Activated CD4-positive, alpha-beta T cell treated with anti-CD3 and anti-CD28 coated beads for 48 hours (primary cell): ENCODE measurements around the gene SPA17.

Experiments used
- DNase-seq: peaks from one replicate; pipeline ENCODE4 v3.0.0-alpha.2; 2020

The SPA17 gene

DNA sequence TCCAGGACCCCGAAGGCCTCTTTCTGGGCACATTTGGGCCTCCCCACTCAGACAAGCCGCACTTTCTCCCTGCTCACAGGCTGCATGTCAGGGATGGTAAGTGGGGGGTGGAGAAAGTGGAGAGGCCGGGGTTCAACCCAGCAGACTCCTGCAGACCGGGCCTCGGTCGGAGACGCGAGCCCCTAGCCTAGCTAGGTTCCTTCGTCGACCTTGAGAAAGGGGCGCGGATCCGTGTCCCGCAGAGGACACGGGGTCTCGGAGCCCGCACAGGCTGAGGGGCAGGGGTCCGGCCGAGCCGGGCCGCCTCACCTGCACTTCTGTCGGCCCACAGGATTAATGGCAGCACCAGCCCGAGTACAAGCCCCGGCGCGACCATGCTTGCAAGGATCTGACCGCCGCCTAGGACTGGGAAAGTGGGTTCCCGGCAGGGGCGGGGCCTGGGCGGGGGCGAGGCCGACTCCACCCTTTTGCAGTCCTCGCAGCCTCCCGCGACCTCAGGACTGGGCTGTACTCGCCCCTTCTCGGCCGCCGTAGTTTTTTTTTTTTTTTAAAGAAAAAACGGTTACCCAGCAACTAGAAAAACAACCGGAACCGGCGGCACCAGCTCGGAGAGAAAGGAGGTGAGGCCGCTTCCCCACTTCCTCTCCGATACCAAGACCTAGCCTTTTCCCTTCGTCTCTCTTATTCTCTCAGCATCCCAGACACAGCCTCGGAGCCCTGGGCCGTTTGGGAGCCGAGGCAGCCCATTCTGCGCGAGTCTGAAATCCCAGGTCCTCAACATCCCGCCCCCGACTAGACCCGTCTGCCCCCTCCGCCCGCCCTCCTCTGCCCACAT, at the start of gene SPA17, which contains the start of gene SIAE:
Gene SPA17, plus strand, starts transcription at position 572 of the 835 bp plus-strand sequence. CDS start 1,361 bp downstream, outside the sequence.
Gene SIAE, minus strand, starts transcription at position 407 of the 835 bp plus-strand sequence. Its CDS starts 31 bp downstream, at position 376.
- DNase-seq = peak; percentile 93

DNA sequence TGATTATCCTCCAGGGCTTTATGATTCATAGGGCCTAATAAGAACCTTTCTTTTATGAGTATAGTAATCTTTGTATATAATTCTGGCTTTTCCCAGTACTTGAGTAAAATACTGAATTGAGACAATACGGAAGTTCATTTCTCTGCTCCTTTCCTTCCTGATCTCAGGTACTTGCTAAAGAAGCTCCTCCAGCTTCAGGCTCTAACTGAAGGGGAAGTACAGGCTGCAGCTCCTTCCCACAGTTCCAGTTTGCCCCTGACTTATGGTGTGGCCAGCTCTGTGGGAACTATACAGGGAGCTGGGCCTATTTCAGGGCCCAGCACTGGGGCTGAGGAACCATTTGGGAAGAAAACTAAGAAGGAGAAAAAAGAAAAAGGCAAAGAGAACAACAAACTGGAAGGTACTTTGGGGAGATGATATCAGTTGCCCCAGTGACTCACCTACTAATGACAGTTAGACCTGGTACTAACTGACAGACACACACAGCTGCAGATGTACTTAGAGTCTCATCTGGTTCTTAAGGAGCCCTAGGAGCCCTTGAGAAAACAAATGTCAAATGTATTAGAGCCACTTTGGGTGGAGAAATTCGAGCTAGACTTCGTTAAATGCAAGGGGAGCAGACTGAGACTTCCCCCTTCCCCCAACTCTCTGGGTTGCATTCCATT, 48.1 kb upstream of the SPA17 start:
- no peak for DNase-seq

GRCh38 chr11:124627546-124627945, 46.2 kb upstream of the SPA17 start:
- DNase-seq = no peak

DNA sequence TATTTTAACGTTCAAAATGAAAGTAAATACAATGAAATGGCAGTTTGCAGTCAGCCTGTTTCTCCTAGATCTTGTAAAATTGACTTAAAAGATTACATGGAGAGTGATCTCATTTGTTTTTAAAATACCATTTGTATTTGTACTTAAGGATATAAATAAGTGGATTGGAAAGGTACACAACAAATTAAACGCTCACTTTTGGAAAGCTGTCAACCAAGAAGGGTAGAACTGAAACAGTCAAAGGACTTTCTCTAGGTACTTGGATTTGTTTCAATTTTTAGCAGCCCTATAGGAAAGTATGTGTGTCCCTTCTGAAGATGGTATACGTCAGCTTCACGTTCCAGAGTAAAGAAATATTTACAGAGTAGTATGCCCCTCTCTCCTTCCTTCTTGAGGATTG, 43.7 kb upstream of the SPA17 start:
- no peak for DNase-seq

- no peak for DNase-seq
Observed at GRCh38 chr11:124633355-124633754, 40.3 kb upstream of the SPA17 start.

DNA sequence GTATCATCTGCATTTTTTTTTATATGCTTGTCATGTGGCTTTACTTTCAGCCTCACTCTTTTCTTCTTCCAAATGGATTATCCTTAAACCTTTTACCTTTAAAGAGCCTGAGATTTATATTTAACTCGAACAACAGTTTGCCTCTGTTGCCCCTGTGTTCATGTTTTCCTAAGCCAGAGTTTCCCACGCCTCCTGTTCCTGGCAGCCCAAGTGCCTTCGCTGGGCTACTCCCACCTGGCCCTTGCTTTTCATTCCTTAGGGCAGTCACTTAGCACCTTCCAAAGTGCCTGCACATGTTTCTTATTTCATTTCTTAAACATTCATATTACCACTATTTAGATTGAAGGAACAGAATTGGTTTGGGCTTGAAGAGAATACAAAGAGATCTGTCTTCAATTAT, 37.8 kb upstream of the SPA17 start:
- no peak for DNase-seq

GRCh38 chr11:124638500-124638899, 35.2 kb upstream of the SPA17 start:
- no peak for DNase-seq

DNA sequence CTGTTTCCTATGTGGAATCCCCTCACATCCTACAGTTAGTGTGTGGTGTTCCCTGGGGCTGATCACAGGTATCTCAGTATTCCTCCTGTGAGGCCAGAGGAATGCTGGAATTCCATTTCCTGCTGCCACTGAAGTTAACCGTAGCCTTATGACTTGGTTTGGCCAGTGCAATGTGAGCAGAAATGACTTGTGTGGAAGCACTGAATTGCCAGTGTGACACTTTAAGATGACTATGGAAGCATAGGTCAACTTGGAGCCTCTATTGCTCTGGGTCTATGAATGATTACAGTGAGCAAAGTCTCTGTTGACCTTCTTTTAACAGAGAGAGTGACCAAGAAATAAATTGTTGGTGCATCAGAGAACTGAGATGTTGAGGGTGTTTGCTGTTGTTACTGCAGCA, 34.5 kb upstream of the SPA17 start:
- DNase-seq = no peak

DNA sequence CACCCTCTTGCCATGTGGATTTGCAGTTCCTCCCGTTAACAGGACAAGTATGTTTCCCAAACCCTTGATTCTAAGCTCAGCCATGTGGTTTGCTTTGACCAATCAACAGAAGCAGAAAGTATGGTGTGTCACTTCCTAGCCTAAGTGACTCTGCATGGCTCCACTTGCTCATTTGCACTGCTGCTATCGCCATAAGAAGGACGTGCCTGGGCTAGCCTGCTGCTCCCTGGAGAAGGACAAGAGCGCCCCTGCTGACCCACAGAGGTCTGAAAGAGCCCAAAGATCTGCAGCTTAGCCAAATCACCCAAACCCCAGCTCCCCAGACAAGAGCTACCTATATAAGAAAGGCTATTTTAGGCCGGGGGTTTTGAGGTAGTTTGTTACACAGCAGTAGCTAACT, 33.0 kb upstream of the SPA17 start:
- no peak for DNase-seq

DNA sequence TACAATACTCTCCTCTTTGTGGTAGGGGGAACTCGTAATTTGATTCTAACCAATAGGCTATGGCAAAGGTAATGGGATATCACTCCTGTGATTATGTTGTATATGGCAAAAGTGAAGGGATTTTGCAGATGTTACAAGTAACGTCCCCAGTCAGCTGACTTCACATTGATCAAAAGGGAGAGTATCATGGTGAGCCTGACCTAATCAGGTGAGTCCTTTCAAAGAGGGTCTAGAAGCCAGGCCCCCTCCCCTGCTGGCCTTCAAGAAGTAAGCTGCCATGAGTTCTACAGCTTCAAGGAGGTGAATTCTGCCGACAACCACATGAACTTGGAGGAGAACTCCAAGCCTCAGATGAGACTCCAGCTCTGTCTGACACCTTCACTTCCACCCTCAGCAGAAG, 31.1 kb upstream of the SPA17 start:
- no peak for DNase-seq

DNA sequence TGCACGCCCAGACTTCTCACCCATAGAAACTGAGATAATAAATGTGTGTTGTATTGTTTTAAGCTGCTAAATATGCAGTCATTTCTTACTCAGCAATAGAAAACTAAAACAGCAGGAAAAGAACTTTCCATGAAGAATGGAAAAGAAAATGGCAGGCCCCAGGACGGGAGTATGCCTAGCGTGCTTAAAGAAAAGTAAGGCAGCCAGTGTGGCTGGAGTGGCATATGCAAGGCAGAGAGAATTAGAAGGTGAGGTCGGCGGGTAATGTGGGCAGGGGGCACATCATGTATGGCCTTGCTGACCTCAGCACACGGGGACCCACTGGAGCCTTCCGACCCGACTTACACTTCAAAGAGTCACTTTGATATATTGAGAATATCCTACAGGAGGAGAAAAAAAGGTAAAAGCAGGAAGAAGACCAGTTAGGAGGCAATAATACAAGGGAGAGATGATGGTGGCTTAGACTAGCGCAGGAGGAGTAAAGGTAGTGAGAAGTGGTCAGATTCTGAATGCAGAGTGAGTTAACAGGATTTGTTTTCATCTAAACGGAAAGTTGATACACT, 30.6 kb upstream of the SPA17 start:
- DNase-seq = no peak

GRCh38 chr11:124643605-124644425, 29.9 kb upstream of the SPA17 start:
- DNase-seq = no peak

DNA sequence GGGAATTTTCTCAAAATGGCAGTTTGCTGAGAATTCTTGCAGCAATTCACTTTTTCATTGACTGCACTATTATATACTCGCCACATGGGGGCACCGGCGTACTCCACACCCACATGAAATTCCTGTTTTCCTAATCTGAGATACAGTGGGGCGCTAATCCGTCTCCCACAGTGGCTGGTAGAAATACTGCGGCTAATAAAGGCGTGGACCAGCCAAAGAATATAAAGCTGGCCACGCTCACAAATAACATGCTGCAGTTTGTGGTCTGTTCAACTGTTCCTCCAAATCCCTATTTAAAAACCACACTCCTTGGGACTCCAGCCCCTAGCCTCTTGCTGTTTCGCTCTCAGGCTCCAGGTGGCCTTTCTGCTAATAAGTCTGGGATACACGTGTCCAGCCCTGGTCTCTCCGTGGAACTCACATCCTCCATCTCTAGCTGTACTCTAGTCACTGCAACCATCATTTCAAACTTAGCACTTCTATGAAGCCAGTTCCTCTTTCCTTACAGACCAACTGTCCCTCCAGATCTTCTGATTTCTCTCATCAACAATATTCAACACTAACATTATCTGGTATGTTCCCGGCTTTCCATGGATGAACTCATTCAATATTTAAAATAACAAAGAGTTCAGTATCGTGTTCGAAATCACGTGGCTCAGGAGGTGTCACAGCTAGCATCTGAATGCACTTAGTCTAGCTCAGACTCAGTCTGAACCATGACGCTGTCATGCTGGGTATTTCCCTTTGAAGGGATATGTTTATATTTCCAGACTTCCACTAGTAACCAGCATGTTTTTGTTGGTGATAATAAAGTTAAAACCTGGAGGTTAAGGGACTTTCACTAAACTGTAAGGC, 29.1 kb upstream of the SPA17 start:
- peak; percentile 15 for DNase-seq

DNA sequence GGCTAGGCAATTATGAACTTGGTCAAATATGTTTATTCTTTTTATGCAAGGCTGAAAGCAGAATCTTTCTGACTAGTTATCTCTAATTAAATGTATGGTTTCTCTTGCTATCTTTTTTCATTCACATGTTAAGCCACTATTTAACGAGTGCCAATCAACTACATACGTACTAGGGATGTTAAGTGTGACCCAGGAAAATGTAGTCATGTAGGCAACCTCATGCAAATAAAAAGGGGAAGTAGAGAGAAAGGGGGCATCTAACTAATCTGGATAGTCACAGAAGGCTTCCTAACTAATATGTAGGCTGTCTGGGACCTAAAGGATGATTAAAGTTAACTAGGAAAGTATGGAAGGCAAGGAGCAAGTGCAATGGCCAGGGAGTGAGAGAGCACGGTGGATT, 27.6 kb upstream of the SPA17 start:
- DNase-seq = no peak

- no peak for DNase-seq
Observed at GRCh38 chr11:124648610-124649009, 25.1 kb upstream of the SPA17 start.

DNA sequence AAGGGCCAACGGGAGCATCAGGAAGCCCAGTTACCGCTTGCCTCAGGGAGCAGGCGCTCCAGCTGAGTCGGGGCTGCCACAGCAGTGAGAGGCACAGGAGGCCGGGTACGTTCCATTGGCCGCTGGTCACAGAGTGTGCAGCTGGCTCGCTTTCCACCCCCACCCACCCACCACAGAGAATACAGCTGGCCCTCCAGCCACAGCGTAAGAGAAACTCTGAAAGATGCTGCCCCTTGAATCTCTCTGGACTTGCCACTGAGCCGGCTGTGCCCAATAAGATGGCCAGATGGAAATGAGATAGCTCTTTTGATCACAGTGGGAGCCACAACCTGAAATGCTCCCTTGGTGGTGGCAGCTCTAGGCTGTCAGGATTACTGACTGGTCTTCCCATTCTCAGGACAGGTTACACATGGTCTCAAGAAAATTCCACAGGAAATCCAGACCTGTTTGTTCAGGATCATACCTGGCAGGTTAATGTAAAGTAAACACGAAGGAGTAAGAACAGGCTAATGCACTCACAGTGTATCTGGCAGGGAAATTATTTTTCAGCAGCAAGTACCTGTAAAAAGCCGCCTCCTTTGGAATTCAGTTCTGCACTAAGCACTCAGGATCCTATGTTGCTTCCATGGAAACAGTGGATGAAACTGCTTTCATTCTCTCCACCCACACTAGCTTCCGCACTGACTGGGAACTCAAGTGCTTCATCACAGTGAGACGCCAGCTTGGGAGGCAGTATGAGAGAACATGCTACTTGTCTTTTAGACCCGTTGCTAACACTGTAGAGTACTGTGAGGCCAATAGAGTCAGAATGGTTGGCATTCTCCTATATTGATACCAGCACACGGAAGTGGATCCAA, 16.7 kb upstream of the SPA17 start:
- no peak for DNase-seq

DNA sequence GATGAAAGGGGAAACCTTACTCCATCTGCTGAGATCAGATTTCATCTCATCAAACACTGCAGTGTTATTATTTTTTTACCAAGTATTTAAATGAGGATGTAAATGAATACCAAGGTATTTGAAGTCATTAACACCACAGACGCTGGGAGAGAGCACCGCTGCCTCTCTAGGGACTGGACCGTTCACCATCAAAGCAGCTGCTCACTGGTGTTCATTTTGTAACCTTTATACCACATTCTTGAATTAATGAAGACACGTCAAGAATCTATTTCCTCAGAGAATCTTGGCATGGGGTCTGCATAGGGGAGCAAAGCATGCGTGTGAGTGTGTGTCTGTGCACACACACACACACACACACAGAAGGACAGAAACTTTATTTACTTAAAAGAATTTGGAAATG, 15.8 kb upstream of the SPA17 start:
- DNase-seq = no peak

DNA sequence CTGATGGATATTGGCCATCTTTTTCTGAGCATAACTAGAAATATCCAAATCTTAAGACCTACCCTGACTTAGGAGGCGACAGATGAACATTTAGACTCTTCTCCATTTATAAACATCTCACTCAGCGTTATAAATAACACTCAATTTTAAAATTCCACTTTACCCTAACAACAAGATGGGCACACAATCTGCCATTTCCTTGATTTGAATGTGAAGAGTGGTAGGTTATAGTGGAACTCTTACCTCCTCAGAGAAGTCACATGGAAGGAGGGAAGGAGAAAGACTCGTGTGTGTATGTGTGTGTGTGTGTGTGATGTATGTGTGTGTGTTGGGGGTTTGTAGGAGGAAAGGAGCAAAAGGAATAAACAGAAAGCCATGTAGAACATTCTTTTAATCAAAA, 15.2 kb upstream of the SPA17 start:
- DNase-seq = no peak

DNA sequence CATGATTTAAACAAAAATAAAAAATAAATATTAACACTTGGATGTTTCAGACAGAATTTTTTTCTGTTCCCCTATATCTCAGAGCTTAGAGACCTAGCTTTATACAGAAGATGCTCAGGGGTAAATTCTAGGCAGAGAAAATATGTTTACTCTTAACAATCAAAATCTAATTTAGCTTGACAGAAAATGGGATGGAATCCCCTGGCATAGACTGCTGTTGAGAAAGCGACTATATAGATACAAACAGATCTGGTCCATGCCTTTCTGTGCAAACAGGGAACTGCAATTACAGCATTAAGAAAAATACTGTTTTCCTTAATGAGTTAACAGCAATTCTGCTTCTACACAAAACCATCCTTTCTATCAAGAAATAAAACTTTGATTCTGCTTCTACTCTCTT, 14.7 kb upstream of the SPA17 start:
- DNase-seq = no peak

DNA sequence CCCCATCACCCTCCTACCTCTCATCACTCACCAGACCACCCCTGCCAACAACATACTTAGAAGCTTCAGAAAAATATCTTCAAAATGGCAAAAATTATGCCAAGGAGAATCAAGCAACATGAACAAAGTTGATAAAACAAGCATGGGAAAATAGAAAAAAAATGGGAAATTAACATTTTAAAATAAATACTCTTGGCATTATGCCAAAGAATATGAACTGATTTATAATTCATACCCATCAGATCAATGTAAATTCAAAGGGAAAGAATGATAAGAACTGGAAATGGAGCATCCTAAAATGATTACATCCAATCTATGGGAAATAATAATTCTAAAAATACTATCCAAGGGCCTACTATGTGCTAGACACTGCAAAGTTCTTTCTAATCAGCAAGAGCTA, 12.2 kb upstream of the SPA17 start:
- DNase-seq = no peak

DNA sequence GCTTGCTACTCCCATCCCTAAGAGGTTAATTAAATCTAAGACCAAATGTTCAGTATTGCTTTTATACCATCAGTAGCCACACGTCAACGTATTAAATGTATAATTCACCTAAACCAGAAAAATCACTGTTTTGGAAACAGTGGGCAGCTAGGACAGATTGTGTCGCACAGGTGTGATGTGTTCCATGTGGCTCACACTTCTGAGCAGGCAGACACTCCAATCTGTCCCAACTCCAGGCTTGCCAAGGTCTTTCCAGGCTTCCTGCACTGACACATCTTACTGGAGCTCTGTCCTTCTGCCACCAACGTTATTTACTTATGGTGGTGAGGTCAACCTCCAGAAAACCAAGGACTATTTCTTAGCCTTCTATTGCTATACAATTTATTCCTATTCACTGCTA, 11.6 kb upstream of the SPA17 start:
- DNase-seq = no peak
